Skeletal muscle tissue (tissue), 4 donors: ENCODE measurements around the gene PDE2A. TPM values are rescaled to one million over a fixed set of nuclear protein-coding genes. Genes with fewer than 3 reads are reported as not detected.
A peak's percentile ranks its signal among the peaks of the same experiment; 100 is the strongest.

Experiments
- H3K27ac ChIP-seq: one replicate; pipeline ENCODE4 v1.7.0; 2013; ENCODE audit warnings: mild to moderate bottlenecking, low read depth, low read length, inconsistent platforms
- H3K27me3 ChIP-seq, 3 donors: one replicate each; pipeline ENCODE4 v1.7.0; 2013; ENCODE audit warnings: low read length in 3 of 3; ENCODE audit not compliant: control insufficient read depth in 3 of 3, insufficient read depth in 3 of 3
- H3K36me3 ChIP-seq, 3 donors: one replicate each; pipeline ENCODE4 v1.7.0; 2013; ENCODE audit warnings: low read length in 3 of 3; ENCODE audit not compliant: control insufficient read depth in 3 of 3, insufficient read depth in 3 of 3
- H3K4me1 ChIP-seq, 3 donors: one replicate each; pipeline ENCODE4 v1.7.0; 2013; ENCODE audit warnings: low read length in 3 of 3, mild to moderate bottlenecking in 3 of 3; ENCODE audit not compliant: control insufficient read depth in 3 of 3, insufficient read depth in 3 of 3
- H3K4me3 ChIP-seq, 3 donors: one replicate each; pipeline ENCODE4 v1.7.0; 2013; ENCODE audit warnings: low read length in 3 of 3
- H3K9ac ChIP-seq, 3 donors: one replicate each; pipeline ENCODE4 v1.7.0; 2013; ENCODE audit warnings: low read length in 3 of 3, mild to moderate bottlenecking in 3 of 3, moderate library complexity in 2 of 3, low read depth in 1 of 3
- H3K9me3 ChIP-seq, 3 donors: one replicate each; pipeline ENCODE4 v1.7.0; 2013; ENCODE audit warnings: low read length in 3 of 3; ENCODE audit not compliant: control insufficient read depth in 3 of 3
- total RNA-seq: library from RNA; depleted of rRNA; stranded (reverse); fragments of >200 nt; gene quantifications from one replicate; pipeline ENCODE4 v1.2.3, GENCODE V29; 2014
- donor health status: Osteomylitis.

The PDE2A gene
- total RNA-seq, 1 donor from 2014 or later = 12.0 TPM

DNA sequence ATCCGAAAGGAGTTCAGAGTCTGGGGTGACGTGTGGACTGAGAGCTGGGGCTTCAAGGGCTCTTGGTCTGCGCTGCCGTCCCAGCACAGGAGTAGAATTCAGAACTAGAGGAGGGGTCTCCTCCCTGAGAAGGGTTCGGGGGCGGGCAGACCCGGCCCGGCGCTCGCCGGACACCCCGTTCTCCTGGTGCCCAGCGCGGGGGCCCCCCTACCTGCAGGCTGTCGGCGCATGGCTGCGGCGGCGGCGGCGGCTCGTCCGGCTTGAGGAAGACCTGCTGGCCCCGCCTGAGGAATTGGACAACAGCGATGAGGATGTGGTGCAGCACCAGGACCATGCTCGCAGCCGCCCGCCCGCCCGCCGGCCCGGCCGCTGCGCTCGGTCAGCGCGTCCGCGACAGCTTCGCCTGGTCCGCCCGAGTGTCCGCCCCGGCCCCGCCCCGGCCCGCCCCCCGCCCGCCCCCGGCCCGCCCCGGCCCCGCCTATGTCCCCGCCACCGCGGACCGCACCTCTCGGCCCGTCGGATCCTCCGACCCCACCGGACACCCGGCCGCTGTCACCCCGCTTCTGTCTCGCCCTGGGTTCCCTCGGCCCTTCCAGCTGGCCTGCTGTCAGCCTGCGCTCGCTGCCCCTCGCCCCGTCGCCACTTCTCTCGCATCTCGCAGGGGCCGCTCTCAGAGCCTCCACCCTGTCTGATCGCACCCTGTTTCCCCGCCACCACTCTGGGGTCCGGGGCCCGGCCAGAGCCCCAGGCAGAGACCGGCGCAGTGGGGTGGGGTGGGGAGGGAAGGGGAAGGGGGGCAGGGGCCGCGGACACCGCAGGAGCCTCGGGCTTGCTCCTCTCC lies 32.0 kb downstream of the PDE2A start:
- H3K27me3 ChIP-seq = peaks cover 13 to 25% (median 21%) of the 10 kb centered on the region in 3 donors
- no peak overlapping the region for H3K27ac ChIP-seq
- peak overlapping the region in 2 of 3 donors; percentile 53 to 69 for H3K9ac ChIP-seq
- H3K9me3 ChIP-seq = no peaks in the 10 kb centered on the region
- H3K4me3 ChIP-seq = peak overlapping the region; percentile 69 to 71 (median 71)
- peaks cover 26 to 40% (median 33%) of the 10 kb centered on the region in 3 donors for H3K4me1 ChIP-seq
- H3K36me3 ChIP-seq = no peaks in the 10 kb centered on the region

DNA sequence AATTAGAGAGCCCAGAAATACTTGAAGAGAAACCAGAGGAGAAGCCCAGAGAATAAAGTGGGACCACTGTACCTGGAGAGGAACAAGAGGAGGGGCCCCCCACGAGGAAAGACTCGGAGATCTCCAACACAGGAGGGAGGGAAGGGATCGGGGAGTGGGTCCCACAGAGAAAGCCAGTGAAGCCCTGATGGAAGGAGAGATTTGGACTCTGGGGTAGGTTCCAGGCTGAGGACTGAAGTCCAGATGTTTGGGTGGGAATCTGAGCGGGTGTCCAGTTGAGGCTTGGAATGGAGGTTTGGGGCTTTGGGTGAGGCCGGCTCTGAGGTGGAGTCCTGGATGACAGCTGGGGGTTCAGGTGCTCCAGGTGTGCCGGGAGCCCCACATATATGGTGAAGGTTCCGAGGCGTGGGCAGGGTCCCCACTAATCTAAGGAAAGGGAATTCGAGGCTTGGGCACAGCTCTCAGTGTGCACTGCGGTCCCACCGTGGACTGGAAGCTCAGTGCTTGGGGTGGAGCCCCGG lies 32.6 kb downstream of the PDE2A start:
- Histone ChIP-seq H3K4me1 (peaks cover 29 to 47% (median 40%) of the 10 kb centered on the region in 3 donors), H3K9ac (peak overlapping the region in 2 of 3 donors; percentile 53 to 69), H3K4me3 (peak overlapping the region; percentile 67 to 71 (median 69)), H3K9me3 (no peaks in the 10 kb centered on the region), H3K36me3 (no peaks in the 10 kb centered on the region), H3K27me3 (peaks cover 13 to 25% (median 21%) of the 10 kb centered on the region in 3 donors), H3K27ac (no peak overlapping the region)

DNA sequence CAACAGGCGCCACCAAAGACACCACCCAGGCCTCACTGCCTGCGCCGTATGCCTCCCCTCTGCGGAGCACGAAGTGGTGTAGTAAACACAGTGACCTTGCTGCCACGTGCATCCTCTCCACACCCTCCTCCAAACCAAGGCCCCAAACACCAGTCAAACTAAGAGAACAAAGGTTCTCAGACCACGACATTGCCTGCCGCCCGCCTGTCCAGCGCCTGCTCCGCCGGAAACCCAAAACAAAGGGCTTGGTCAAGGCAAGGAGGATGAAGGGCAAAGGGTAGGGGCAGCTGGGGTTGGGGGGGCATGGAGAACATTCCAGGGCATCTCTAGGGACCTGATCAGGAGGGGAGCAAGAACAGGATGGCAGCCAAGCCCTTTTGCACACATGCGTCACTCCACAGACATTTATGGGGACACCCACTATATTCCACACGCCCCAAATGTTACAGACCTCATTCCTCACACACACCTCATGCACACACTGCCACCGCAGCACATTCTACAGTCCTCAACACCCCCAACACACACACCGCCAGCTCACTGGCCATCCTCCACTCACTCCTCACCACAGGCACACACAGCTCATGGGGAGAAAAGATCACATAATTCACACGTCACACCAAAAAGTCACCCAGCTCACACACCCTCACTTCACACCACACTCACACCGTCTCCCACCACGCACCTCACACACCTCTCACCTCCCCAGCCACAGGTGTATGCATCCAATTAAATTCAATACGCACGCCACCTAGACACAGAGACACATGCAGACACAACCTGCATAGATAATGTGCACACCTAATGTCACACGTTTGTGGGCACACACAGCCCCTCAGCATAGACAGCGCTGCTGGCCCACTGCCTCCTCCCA lies 34.5 kb downstream of the PDE2A start:
- peak overlapping the region in 2 of 3 donors; percentile 10 to 16 for H3K9ac ChIP-seq
- no peaks in the 10 kb centered on the region for H3K36me3 ChIP-seq
- peaks cover 38 to 62% (median 50%) of the 10 kb centered on the region in 3 donors for H3K4me1 ChIP-seq
- H3K27ac ChIP-seq = peak overlapping the region; percentile 19
- H3K9me3 ChIP-seq = no peaks in the 10 kb centered on the region
- H3K27me3 ChIP-seq = peaks cover 13 to 25% (median 21%) of the 10 kb centered on the region in 3 donors
- H3K4me3 ChIP-seq = peak overlapping the region; percentile 49 to 71 (median 69)

DNA sequence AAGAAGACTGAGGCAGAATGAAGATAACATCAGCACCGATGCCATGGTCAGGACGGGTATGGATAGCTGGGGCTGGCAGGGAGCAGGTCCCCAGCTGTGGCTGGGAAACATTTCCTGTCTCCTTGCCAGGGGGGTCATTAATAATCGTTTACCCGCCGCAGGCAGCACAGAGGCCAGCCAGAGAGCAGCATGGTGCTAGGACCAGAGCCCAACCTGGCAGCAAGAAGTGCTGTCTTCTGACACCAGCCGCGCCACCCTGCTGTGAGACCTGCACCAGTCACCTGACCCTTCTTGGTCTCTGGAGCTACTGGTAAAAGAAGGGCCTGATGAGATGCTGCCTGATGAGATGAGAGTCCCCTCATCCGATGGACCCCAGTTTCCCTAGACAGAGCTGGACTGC lies 36.3 kb downstream of the PDE2A start:
- Histone ChIP-seq H3K9me3 (no peaks in the 10 kb centered on the region), H3K27ac (no peak overlapping the region), H3K27me3 (peaks cover 13 to 25% (median 21%) of the 10 kb centered on the region in 3 donors), H3K4me1 (peaks cover 52 to 73% (median 64%) of the 10 kb centered on the region in 3 donors), H3K9ac (no peak overlapping the region), H3K36me3 (no peaks in the 10 kb centered on the region), H3K4me3 (no peak overlapping the region)

DNA sequence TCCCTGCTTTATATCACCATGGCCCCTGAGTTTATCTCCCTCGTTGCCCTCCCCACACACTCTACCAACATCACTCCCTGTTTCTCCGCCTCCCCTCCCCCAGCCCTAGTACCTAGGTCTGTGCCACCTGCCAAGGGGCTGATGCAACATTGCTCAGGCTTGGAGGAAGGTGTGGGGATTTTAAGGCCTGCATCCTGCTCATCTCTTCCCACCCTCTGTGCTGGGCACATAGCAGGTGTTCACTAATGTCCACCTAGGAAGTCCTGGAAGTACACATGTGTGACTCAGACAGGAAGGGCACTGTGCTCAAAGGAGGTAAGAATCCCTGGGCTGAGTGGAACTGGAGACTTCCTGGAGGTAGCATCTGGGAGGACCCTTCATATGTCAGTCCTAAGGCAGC lies 37.0 kb downstream of the PDE2A start:
- peaks cover 56 to 75% (median 67%) of the 10 kb centered on the region in 3 donors for H3K4me1 ChIP-seq
- H3K27me3 ChIP-seq = peaks cover 13 to 25% (median 21%) of the 10 kb centered on the region in 3 donors
- no peak overlapping the region for H3K4me3 ChIP-seq
- no peak overlapping the region for H3K27ac ChIP-seq
- H3K36me3 ChIP-seq = no peaks in the 10 kb centered on the region
- no peaks in the 10 kb centered on the region for H3K9me3 ChIP-seq
- H3K9ac ChIP-seq = no peak overlapping the region

DNA sequence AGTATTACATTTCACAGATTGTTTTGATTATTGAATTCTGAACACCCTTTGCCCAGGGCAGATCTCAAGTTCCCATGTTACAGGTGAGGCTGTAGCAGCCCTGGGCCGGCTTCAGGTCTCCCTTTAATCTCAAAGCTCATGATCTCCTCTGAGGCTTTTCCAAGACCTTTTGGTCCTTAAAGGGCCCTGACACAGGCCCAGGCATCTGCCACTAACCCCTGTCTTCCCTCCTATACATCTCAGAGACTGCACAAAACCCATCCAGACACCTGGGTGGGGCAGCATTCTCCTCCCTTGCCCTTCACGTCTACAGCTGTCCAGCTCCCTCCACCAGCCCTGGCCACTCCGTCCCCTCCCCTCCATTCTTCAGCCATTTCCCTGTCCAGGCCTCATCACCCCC lies 37.8 kb downstream of the PDE2A start:
- Histone ChIP-seq H3K9ac (no peak overlapping the region), H3K4me1 (peaks cover 59 to 76% (median 73%) of the 10 kb centered on the region in 3 donors), H3K27me3 (peaks cover 8 to 22% (median 15%) of the 10 kb centered on the region in 3 donors), H3K4me3 (no peak overlapping the region), H3K9me3 (no peaks in the 10 kb centered on the region), H3K36me3 (no peaks in the 10 kb centered on the region), H3K27ac (no peak overlapping the region)

DNA sequence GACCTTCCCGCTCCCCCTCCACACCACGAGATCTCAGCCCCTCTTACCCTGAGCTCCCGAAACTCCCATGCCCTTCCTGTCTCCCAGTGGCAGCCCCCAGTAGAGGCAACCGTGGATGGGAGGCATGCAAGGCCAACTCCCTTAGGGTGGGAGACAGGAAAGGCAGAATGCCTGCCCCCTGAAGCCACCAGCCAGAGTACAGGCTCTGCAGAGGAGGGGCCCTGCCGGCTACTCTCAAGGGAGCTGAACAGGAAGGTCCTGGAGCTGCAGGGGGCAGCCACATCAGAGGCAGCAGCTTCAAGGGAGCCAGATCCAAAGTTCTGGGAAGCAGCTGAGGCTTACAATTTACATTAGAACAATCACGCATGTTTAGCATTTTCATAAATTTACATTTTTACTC lies 38.3 kb downstream of the PDE2A start:
- peaks cover 64 to 77% (median 76%) of the 10 kb centered on the region in 3 donors for H3K4me1 ChIP-seq

DNA sequence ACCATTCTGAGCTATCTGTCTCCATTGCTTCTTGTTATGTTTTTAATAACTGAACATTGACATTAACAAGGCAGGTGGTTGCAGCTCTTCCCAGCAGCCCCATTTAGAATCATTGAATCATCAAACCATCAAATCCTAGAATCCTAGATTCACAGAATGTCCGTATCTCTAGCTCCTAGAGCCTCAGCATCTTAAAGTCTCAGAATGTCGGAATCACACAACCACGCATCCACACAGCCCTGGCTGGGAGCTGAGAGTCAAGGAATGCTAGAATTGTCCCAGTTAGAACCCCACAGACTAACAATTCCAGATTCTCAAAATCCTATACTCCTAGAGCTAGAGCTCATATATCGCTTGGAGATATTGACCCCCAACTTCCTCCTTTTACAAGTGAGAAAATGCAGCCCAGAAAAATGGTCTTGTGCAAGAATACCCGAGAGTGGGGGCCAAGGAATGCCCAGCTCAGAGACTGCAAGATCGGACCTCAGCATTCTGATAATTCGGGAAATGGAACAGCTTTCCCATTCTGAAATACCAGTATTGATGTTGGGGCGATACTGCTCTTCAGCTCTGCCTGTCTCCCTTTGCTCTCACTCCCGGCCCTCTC lies 38.8 kb downstream of the PDE2A start:
- Histone ChIP-seq H3K4me1 (peaks cover 69 to 82% (median 80%) of the 10 kb centered on the region in 3 donors), H3K4me3 (no peak overlapping the region), H3K27ac (no peak overlapping the region), H3K27me3 (peaks cover 4 to 13% (median 6%) of the 10 kb centered on the region in 3 donors), H3K36me3 (no peaks in the 10 kb centered on the region), H3K9ac (peak overlapping the region in 1 of 3 donors; percentile 1), H3K9me3 (no peaks in the 10 kb centered on the region)

More for the DNA sequence above, 38.3 kb downstream of the PDE2A start:
- H3K4me3 ChIP-seq = no peak overlapping the region
- peaks cover 8 to 18% (median 11%) of the 10 kb centered on the region in 3 donors for H3K27me3 ChIP-seq
- no peaks in the 10 kb centered on the region for H3K9me3 ChIP-seq
- H3K36me3 ChIP-seq = no peaks in the 10 kb centered on the region
- no peak overlapping the region for H3K27ac ChIP-seq
- no peak overlapping the region for H3K9ac ChIP-seq

DNA sequence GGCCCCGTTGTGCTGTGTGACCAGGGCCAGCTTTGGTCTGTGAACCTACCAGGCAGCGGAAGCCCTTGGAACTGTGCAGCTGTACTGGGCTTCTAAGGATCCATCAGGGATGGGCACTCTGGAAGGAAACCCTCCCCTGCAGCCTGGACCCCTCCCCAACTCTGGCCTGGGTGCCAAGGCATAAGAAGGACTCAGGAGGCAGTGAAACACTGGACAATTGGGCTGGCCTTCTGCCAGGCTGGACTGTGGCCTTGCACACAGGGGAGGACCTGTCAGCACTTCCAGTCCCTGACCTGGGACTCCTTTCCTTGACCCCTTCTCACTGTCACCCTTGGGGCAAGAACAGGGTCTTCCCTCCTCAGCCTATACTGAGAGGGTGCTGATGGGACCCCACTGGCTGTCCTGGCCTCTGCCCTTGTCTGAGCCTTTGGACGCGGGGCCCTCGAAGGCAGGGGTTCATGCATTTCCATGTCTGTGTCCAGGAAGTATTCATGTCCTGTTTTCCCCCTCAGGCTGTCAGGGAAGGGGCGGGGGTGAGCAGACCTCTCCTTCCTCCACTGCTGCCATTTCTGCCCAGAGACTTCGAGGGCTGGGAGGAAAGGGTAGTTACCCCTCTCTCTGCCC lies 39.6 kb downstream of the PDE2A start:
- Histone ChIP-seq H3K27ac (peak overlapping the region; percentile 79), H3K9ac (peak overlapping the region in 2 of 3 donors; percentile 1 to 30), H3K27me3 (peaks cover 0 to 6% (median 0%) of the 10 kb centered on the region in 3 donors), H3K4me3 (peak overlapping the region in 1 of 3 donors; percentile 22), H3K9me3 (no peaks in the 10 kb centered on the region), H3K4me1 (peaks cover 76 to 88% (median 85%) of the 10 kb centered on the region in 3 donors), H3K36me3 (no peaks in the 10 kb centered on the region)
